ENCODE data around the gene COX7A1. TPM values are rescaled to one million over a fixed set of nuclear protein-coding genes. Genes with fewer than 3 reads are reported as not detected.
"Not testable (repeated sequence)": the region's sequence is repeated elsewhere in the genome, so short reads cannot be mapped to it uniquely, and the experiment has no call there.

The COX7A1 gene
- total RNA-seq, 1 donor from 2014 or later, result 3,262 TPM

GRCh38 chr19:36144624-36145023 is 7.6 kb downstream of the COX7A1 start:
- ATAC-seq, result no peak
- intact Hi-C loops (cut with micrococcal nuclease), result no loop called here
- no peak for DNase-seq

GRCh38 chr19:36142496-36142895 is 9.8 kb downstream of the COX7A1 start:
- DNase-seq (no peak), ATAC-seq (no peak)
- intact Hi-C loops (cut with micrococcal nuclease), result no loop called here

- ATAC-seq (no peak), DNase-seq (no peak)
- intact Hi-C loops (cut with micrococcal nuclease), result no loop called here
Observed at GRCh38 chr19:36142046-36142445, 10.2 kb downstream of the COX7A1 start.

GRCh38 chr19:36141039-36141927 is 11.0 kb downstream of the COX7A1 start:
- ATAC-seq (peak; percentile 78), DNase-seq (peak; percentile 92)
- intact Hi-C loops (cut with micrococcal nuclease), result no loop called here

GRCh38 chr19:36140304-36141038 is 11.8 kb downstream of the COX7A1 start:
- peak; percentile 26 for ATAC-seq
- DNase-seq, result peak; percentile 53
- intact Hi-C loops (cut with micrococcal nuclease), result no loop called here

GRCh38 chr19:36139473-36140303 is 12.6 kb downstream of the COX7A1 start, which contains the start of gene CAPNS1:
CAPNS1 (plus strand) TSS chr19:36140066; CDS start chr19:36141012, 946 bp downstream.
- DNase-seq (peak; percentile 99), ATAC-seq (peak; percentile 91)
- intact Hi-C loops (cut with micrococcal nuclease), result no loop called here

GRCh38 chr19:36139120-36139472 is 13.2 kb downstream of the COX7A1 start:
- intact Hi-C loops (cut with micrococcal nuclease), result no loop called here
- no peak for ATAC-seq
- no peak for DNase-seq

GRCh38 chr19:36136964-36137686 is 15.1 kb downstream of the COX7A1 start:
- peak; percentile 24 for ATAC-seq
- intact Hi-C loops (cut with micrococcal nuclease), result no loop called here
- DNase-seq, result peak; percentile 58

- DNase-seq; intact Hi-C loops (cut with micrococcal nuclease); ATAC-seq: not testable (repeated sequence)
Observed at GRCh38 chr19:36134867-36135266, 17.4 kb downstream of the COX7A1 start.

- intact Hi-C loops (cut with micrococcal nuclease); ATAC-seq: not testable (repeated sequence)
- DNase-seq, result peak; percentile 61
Observed at GRCh38 chr19:36131221-36131620, 21.0 kb downstream of the COX7A1 start.

GRCh38 chr19:36128392-36128736 is 23.9 kb downstream of the COX7A1 start:
- ATAC-seq (peak; percentile 33), DNase-seq (no peak)
- intact Hi-C loops (cut with micrococcal nuclease), result loop anchor here (5.0 kb wide), 1 partner anchor 44 kb away; no protein-coding TSS in a partner anchor

GRCh38 chr19:36125557-36125956 is 26.7 kb downstream of the COX7A1 start:
- no peak for ATAC-seq
- no peak for DNase-seq
- intact Hi-C loops (cut with micrococcal nuclease), result loop anchor here (5.0 kb wide), 1 partner anchor 47 kb away; no protein-coding TSS in a partner anchor

GRCh38 chr19:36121486-36122124 is 30.6 kb downstream of the COX7A1 start:
- intact Hi-C loops (cut with micrococcal nuclease), result no loop called here
- ATAC-seq, result no peak
- no peak for DNase-seq

- intact Hi-C loops (cut with micrococcal nuclease), result no loop called here
- no peak for ATAC-seq
- DNase-seq, result no peak
Observed at GRCh38 chr19:36120984-36121358, 31.3 kb downstream of the COX7A1 start.

GRCh38 chr19:36120092-36120983 is 31.9 kb downstream of the COX7A1 start:
- DNase-seq (no peak), ATAC-seq (no peak)
- intact Hi-C loops (cut with micrococcal nuclease), result no loop called here

- DNase-seq (no peak), ATAC-seq (no peak)
- intact Hi-C loops (cut with micrococcal nuclease), result no loop called here
Observed at GRCh38 chr19:36116344-36116637, 36.0 kb downstream of the COX7A1 start.

- intact Hi-C loops (cut with micrococcal nuclease), result no loop called here
- DNase-seq (peak; percentile 88), ATAC-seq (peak; percentile 69)
Observed at GRCh38 chr19:36115453-36116343, 36.5 kb downstream of the COX7A1 start, which contains the start of gene TBCB. TBCB (plus strand) TSS chr19:36115468; CDS start chr19:36115561, 93 bp downstream.

All from left ventricle myocardium superior (tissue), 1 donor.